DMS153 treated with DMSO at 0.1 percent for 48 hours (cell line): ENCODE data around the gene NEAT1.

Experiments
- DNase-seq: peaks from one replicate; lab custom pipeline; 2025; ENCODE audit not compliant: unreplicated experiment; lab: John Stamatoyannopoulos, UW

The NEAT1 gene

GRCh38 chr11:65479184-65480145, 56.9 kb downstream of the NEAT1 start:
- peak; percentile 68 for DNase-seq

- no peak for DNase-seq
These were observed 59.8 kb downstream of the NEAT1 start for GRCh38 chr11:65482306-65482850.

DNA sequence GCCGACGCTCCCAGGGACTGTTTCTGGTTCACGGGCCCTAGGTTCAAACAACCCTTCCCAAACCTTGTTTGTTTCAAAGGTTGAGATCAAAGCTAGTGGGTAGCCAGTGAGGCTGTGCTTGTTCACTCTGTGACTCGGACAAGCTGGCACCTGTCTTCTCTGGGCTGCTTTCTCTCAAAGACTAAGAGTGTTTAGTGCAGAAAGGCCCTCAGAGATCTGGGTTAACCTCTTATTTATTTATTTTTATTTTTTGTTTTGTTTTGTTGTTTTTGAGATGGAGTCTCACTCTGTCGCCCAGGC, 63.3 kb downstream of the NEAT1 start:
- no peak for DNase-seq

DNA sequence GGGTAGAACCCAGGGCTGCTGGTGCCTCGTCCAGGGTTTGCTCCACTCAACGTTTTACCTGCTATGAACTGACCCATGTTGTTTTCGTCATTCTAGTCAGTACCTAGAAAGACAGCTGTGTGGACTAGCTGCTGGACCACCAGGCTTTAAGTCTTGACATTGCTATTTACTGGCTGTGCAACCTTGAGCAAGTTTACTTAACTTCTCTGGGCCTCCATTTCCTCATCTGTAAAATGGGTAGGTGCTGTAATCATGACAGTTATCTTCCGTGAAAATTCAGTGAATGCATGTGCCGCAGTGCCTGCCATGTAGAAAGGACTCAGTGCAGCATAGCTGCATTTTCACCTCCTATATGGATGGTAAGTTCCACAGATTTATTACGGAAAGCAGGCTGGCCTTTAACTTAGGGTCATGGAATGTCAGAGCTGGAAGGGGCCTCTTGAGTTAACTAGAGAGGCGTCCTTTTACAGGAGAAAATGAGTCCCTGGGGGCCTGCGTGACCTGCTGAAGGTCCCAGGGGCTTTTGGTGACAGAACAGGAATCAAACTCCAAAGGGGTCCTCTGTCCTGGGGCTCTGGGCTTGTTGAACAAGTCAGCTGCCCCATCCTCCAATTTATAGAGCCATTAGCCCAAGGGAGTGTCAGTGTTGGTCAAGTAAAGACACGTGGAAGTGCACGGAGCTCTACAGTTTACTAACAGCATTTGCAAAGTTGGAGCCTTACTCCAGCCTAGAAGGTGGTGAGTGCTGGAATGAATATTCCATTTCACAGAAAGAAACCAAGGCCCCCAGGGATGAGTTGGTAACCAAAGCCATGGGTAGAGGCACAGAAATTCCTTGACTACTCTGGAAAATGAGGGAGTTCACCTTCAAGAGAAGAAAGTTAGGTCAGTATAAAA, 64.2 kb downstream of the NEAT1 start:
- no peak for DNase-seq

DNA sequence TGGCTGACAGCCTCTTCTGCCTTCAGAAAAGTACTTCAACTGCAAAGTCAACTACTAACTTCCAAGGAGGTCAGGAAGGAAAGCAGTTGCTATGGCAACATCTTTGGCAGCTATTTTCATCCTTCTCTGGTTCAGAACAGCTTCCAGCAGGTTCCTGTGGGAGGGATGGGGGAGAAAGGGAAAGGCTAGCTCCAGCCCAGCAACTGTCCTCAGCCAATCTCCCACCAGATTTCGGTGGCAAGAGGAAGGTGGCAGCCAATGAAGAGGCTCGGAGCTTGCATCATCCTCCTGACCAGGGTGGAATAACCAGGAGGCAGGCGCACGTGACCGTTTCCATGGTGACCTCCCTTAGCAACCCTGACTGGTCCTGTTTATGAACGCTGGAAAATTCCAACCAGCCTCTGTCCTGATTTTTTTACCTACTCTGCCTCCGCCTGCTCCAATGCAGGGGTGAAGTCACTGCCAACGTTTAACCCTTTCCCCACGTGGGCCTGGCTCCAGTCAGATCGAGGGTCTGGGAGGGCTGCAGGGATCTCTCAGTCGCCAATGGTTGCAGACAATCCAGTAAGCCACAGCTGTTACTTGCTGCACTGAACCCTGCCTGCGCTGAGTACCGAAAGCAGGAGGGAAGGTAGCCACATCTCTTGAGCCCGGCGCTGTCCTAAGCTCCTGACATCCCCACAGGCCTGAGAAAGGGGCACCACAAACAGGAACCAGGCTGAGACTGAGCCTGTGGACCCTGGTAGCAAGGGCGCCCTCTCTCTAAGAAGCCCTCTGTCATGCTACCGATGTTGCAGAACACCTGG, 65.1 kb downstream of the NEAT1 start:
- peak; percentile 99 for DNase-seq

- no peak for DNase-seq
These were observed 65.9 kb downstream of the NEAT1 start for GRCh38 chr11:65488273-65489034.

DNA sequence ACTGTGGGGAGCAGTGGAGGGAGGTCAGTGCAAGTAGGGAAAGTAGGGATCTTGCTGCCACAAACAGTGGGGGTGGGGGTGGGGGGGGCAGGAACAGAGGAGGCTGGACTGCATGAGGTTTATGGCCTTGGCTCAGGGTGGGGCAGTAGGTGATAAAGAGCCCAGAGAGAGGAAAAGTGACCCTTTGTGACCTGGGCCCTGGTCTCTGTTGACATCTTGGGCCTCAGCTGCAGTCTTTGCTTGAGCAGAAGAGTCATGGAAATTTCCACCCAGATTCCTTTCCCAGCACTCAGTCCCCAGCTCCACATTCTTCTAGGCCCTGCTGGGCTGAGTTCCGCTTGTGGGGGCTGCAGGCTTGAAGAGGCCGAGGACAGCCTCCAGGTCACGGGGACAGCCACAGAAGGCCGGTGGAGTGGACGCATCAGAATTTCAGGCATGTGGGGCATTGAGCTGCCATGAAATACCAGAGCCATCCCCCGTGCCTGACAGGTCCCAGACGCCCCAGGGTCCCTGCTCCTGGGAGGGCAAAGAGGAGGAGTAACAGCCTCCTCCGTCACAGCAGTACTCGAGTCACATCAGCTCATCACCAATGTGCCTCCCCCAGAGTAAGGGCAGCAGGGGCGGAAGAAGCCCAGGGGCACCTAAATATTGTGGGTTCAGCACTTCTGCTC, 66.6 kb downstream of the NEAT1 start:
- no peak for DNase-seq

DNA sequence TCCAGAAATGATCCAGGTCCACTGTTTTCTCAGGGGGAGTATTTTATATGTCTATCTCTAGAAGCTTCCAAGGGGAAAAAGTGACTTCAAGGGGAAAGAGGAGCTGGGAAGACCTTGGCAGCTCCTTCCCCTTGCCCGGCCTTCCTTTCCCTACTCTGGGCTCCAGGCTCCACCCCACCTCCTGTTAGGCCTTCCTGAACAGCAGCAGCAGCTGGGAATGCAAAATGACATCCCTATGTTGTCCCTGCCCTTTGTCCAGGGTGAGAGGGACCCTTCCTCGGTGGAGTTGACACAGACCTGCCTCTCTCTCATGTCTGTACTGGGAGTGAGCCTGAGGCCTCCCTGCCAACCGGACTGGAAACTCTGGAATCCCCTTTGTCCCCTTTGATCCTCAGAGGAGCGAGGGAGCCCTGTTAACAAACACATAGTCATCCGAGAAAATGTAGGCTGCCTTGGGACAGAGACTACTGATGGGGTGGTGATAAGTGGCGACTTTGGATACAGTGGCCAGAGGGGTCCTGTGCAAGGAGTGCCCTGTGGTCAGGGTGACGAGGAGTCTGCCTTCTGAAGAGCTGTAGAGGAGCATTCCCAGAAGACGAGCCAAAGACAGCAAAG, 67.2 kb downstream of the NEAT1 start:
- no peak for DNase-seq

DNA sequence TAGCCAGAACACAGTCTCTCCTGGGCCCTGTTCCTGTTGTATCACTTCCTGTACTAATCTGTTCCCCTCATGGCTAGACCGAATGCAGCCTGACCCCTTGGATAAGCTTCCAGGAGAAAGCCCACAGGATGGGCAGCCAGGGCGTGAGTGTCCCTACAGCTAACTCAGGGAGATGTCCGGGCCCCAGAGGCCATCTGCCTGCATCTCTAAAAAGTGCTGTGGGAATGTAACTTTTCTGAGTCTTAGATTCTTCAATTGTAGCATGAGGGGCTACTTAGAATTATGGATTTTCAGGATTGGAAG, 68.5 kb downstream of the NEAT1 start:
- no peak for DNase-seq

DNA sequence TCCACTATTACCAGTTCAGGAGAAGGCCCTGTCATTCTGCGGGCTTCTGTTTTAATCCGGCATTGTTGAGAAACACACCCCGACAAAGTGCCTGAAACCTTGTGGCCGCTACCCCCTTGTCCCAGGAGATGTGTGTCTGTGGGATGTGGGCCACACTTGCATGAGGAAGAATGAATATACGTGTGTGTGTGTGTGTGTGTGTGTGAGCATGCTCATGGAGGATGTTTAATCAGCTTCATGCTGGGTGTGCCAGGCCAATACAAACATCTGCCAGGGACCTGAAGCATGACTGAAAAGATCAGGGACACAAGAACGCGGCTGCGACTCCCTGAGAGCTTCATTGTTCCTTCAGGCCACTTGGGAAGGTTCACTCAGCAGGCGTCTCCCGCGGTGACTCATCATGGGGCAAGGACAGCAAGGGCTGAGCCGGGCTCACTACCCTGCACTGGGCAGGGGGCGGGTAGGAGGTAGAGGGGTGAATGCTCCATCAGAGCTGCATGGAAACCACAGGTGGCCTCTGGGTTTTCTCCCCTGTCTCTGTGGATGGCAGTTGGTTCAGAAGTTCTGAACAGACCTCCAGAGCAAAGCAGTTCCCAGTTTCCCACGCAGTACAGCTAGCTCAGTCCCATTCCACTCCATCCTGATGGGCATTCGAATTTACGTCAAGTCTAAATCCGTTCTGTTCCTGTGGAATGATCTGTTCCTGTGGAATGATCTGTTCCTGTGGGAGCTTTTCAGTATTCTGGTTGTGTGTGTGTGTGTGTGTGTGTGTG, 69.2 kb downstream of the NEAT1 start:
- peak; percentile 72 for DNase-seq

DNA sequence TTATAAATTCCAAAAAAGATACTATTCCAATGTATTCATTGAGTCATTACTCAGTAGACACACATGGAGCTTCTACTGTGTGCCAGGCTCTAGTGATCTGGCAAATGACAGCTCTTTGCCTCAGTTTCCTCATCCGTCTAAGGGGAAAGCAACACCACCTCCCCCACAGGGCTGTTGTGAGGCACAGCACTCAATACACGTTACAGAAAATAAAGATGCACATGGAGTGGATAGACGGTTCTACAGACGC, 69.7 kb downstream of the NEAT1 start:
- DNase-seq = no peak

- no peak for DNase-seq
These were observed 70.2 kb downstream of the NEAT1 start for GRCh38 chr11:65492637-65493366.

DNA sequence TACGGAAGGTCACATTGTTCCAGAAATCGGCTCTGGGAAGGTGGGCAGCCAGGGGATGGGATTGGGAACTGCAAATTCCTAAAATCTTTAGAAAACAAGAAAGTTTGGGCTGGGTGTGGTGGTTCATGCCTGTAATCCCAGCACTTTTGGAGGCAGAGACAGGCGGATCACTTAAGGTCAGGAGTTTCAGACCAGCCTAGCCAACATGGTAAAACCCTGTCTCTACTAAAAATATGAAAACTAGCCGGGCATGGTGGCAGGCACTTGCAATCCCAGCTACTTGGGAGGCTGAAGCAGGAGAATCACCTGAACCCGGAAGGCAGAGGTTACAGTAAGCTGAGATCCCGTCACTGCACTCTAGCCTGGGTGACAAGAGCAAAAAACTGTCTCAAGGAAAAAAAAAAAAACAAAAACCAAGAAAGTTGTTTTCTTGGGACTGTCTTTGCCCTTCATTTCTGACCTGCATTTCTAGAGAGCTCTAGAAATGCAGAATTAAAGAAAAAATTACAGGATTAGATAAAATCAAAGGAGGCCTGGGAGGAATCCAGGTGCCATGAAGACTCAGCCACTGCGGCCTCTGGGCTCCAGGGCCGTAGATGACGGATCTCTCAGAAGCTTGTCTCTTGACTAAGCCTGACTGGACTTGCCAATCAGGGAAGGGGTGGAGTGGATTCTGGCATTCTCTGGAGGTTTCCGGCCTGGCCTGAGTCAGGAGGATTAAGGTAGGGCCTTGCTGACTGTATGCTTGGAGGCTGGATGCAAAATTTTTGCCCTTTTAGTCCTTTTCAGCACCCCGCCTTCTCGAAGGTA, 71.0 kb downstream of the NEAT1 start:
- DNase-seq = no peak
